HCT116 (cell line): Measurements from ENCODE around the gene GRIN2B. TPM values are rescaled to one million over a fixed set of nuclear protein-coding genes. Genes with fewer than 3 reads are reported as not detected.

Experiments used
- ATAC-seq: fragments of 200-7000 bp; cut with Tn5 transposase; 2 replicates; pipeline ENCODE4 v1.9.1; 2020; ENCODE audit warnings: mild to moderate bottlenecking, moderate library complexity
- BruUV-seq: library from RNA; stranded (reverse); fragments of 400-500 nt; replicated peaks from 2 replicates; lab custom pipeline; 2021; lab: Mats Ljungman, UMichigan
- CTCF ChIA-PET: fragments of 300-600 bp; sonication (Branson Sonifier 250); formaldehyde crosslinking; loops from one replicate; lab custom pipeline; 2021; ENCODE audit warnings: antibody characterized with exemption; lab: Charles Lee
- POLR2A ChIA-PET: fragments of 300-600, 350-600 bp; sonication (Branson Sonifier 250); formaldehyde crosslinking; loops from one replicate; lab custom pipeline; 2021; ENCODE audit warnings: antibody characterized with exemption; lab: Charles Lee
- RAD21 ChIA-PET, 2 experiments: fragments of 300-600 bp; sonication (Branson Sonifier 250); formaldehyde crosslinking; loops; one replicate each; lab custom pipeline; 2023; ENCODE audit warnings: low total read pairs in 2 of 2; ENCODE audit not compliant: uncharacterized antibody in 2 of 2, unreplicated experiment in 2 of 2, low non-redundant PET in 1 of 2; lab: Charles Lee
- DNase-seq: peaks from one replicate; pipeline ENCODE4 v3.0.0-alpha.2; 2010; ENCODE audit warnings: low read depth, low spot score
- H2AFZ ChIP-seq: fragments of 200-600 bp; shearing (Covaris generic), sonication (generic); 2 replicates; pipeline ENCODE4 v1.6.1; 2017; ENCODE audit warnings: low read depth, mixed run types, mixed read lengths, antibody characterized with exemption, low read length; ENCODE audit not compliant: poor library complexity, severe bottlenecking
- H3K27ac ChIP-seq: 2 replicates; pipeline ENCODE4 v1.5.1; 2012; ENCODE audit warnings: low read depth, low read length
- H3K27me3 ChIP-seq: fragments of 200-600 bp; sonication (generic); 2 replicates; pipeline ENCODE4 v1.6.1; 2016; ENCODE audit warnings: mixed run types, low read length, mixed read lengths; ENCODE audit not compliant: insufficient read depth
- H3K36me3 ChIP-seq, 2 experiments: fragments of 200-500 bp in 1 of 2; fragments of 200-600 bp in 1 of 2; sonication (Bioruptor generic) in 1 of 2; sonication (generic) in 1 of 2; 2 replicates each; pipeline versions ENCODE4 v1.5.1 to v1.6.1; 2014 to 2016; ENCODE audit warnings: low read length in 2 of 2, inconsistent platforms in 1 of 2, mixed read lengths in 1 of 2, mixed run types in 1 of 2; ENCODE audit not compliant: insufficient read depth in 2 of 2, control insufficient read depth in 1 of 2
- H3K4me1 ChIP-seq, 2 experiments: fragments of 200-600 bp in 1 of 2; sonication (generic) in 1 of 2; 2 replicates each; pipeline versions ENCODE4 v1.5.1 to v1.6.1; 2012 to 2017; ENCODE audit warnings: low read length in 2 of 2, inconsistent platforms in 1 of 2, mild to moderate bottlenecking in 1 of 2, mixed read lengths in 1 of 2, mixed run types in 1 of 2, moderate library complexity in 1 of 2; ENCODE audit not compliant: insufficient read depth in 2 of 2, control insufficient read depth in 1 of 2
- H3K4me2 ChIP-seq: fragments of 200-600 bp; sonication (generic); 2 replicates; pipeline ENCODE4 v1.6.1; 2017; ENCODE audit warnings: mixed run types, low read length, mixed read lengths
- H3K4me3 ChIP-seq, 2 experiments: fragments of 200-600 bp in 1 of 2; sonication (generic) in 1 of 2; replicated peaks in 1 of 2; 2 replicates each; pipeline ENCODE4 v1.5.1; 2011 to 2016; ENCODE audit warnings: low read length in 2 of 2, control low read depth in 1 of 2, low read depth in 1 of 2, mild to moderate bottlenecking in 1 of 2, mixed read lengths in 1 of 2, mixed run types in 1 of 2
- H3K79me2 ChIP-seq: fragments of 200-600 bp; sonication (generic); 2 replicates; pipeline ENCODE4 v1.6.1; 2017; ENCODE audit warnings: mild to moderate bottlenecking, mixed run types, low read length, moderate library complexity, mixed read lengths; ENCODE audit not compliant: insufficient read depth
- H3K9ac ChIP-seq: fragments of 200-600 bp; sonication (generic); 2 replicates; pipeline ENCODE4 v1.6.1; 2016; ENCODE audit warnings: low read length, mixed read lengths
- H3K9me2 ChIP-seq: fragments of 200-600 bp; sonication (generic), shearing (Covaris generic); 2 replicates; pipeline ENCODE4 v1.6.1; 2017; ENCODE audit warnings: mixed run types, mild to moderate bottlenecking, moderate library complexity; ENCODE audit not compliant: insufficient read depth
- H3K9me3 ChIP-seq, 2 experiments: fragments of 200-500 bp in 1 of 2; fragments of 200-600 bp in 1 of 2; sonication (Bioruptor generic) in 1 of 2; sonication (generic) in 1 of 2; 2 replicates each; pipeline ENCODE4 v1.6.1; 2014 to 2017; ENCODE audit warnings: low read length in 2 of 2, mixed read lengths in 2 of 2, inconsistent platforms in 1 of 2, low read depth in 1 of 2, mild to moderate bottlenecking in 1 of 2, mixed run types in 1 of 2, moderate library complexity in 1 of 2; ENCODE audit not compliant: control insufficient read depth in 1 of 2, insufficient read depth in 1 of 2
- H4K20me1 ChIP-seq: fragments of 200-600 bp; sonication (generic), shearing (Covaris generic); 2 replicates; pipeline ENCODE4 v1.6.1; 2017; ENCODE audit warnings: mixed run types, mild to moderate bottlenecking, moderate library complexity; ENCODE audit not compliant: insufficient read depth
- CTCF ChIP-seq, 3 experiments: fragments of 200-600 bp in 1 of 3; sonication (generic) in 1 of 3; IDR thresholded peaks in 2 of 3; conservative IDR thresholded peaks in 1 of 3; 2 replicates each; pipeline ENCODE4 v1.5.1; 2012 to 2017; ENCODE audit warnings: low read depth in 2 of 3, low read length in 2 of 3, antibody characterized with exemption in 1 of 3, borderline replicate concordance in 1 of 3, control low read depth in 1 of 3, mild to moderate bottlenecking in 1 of 3, mixed read lengths in 1 of 3, mixed run types in 1 of 3, moderate library complexity in 1 of 3; ENCODE audit not compliant: insufficient read depth in 1 of 3
- ELF1 ChIP-seq: IDR thresholded peaks from 2 replicates; pipeline ENCODE4 v1.6.1; 2012; ENCODE audit warnings: low read depth, borderline replicate concordance
- EZH2 ChIP-seq: fragments of 200-600 bp; sonication (generic); IDR thresholded peaks from 2 replicates; pipeline ENCODE4 v1.6.1; 2017; ENCODE audit warnings: antibody characterized with exemption, mixed run types
- EZH2phosphoT487 ChIP-seq: fragments of 200-600 bp; IDR thresholded peaks from 2 replicates; pipeline ENCODE4 v1.6.1; 2018; ENCODE audit warnings: antibody characterized with exemption, borderline replicate concordance
- SIN3A ChIP-seq: IDR thresholded peaks from 2 replicates; pipeline ENCODE4 v1.6.1; 2012; ENCODE audit warnings: low read depth
- SP1 ChIP-seq: IDR thresholded peaks from 2 replicates; pipeline ENCODE4 v1.6.1; 2012; ENCODE audit warnings: low read depth
- SRF ChIP-seq: IDR thresholded peaks from 2 replicates; pipeline ENCODE4 v1.6.1; 2012; ENCODE audit warnings: low read depth
- ZFX ChIP-seq: fragments of 450-650 bp; IDR thresholded peaks from 2 replicates; pipeline ENCODE4 v1.6.1; 2017
- ZNF274 ChIP-seq: fragments of 200-500 bp; sonication (Bioruptor generic); IDR thresholded peaks from 2 replicates; pipeline ENCODE4 v1.6.1; 2014; ENCODE audit warnings: mild to moderate bottlenecking, low read depth, low read length, inconsistent platforms
- intact Hi-C: fragments of 100-400 bp; cut with micrococcal nuclease; formaldehyde crosslinking; loops from 2 replicates; pipeline ENCODE4 v1.10.0; 2022
- total RNA-seq: library from RNA; stranded (reverse); gene quantifications from one replicate; pipeline ENCODE4 v1.2.1, GENCODE V29; 2021; ENCODE audit not compliant: unreplicated experiment
- TF ChIP-seq, protein P1 (sequence below): IDR thresholded peaks from 2 replicates; pipeline ENCODE4 v1.6.1; 2012

The GRIN2B gene
- total RNA-seq, 1 experiment from 2014 or later: 14.2 TPM

DNA sequence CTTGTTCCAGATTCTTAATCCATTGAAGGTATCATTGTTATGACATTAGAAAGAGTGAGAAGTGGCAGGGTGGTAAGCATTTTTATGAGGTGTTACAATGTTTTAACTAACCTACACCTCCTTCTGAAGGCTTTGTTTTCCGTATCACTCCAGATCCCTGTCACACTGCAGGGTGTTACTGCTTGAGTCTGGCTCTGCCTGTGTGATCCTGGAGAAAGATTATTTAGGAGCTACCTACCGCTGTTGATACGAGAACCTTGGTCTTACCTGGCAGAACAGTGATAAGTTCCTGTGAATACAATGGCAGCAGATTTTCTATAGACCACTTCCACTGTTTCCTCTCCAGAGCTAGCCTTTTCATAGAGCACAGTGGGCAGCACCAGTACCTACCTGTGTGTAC is 36.2 kb downstream of the GRIN2B start:
- RAD21 ChIA-PET: no interaction called here
- no peaks in the 10 kb centered on the region for H4K20me1 ChIP-seq
- POLR2A ChIA-PET: no interaction called here
- H3K9ac ChIP-seq: no peak overlapping the region
- peaks cover 29 to 39% of the 10 kb centered on the region in 2 experiments for H3K4me1 ChIP-seq
- H3K27me3 ChIP-seq: no peaks in the 10 kb centered on the region
- H3K9me2 ChIP-seq: no peaks in the 10 kb centered on the region
- no peak overlapping the region for H3K27ac ChIP-seq
- no TSS peak for BruUV-seq
- TF ChIP-seq CTCF (IDR thresholded peaks at IDR 0.05 in 2 of 3, conservative IDR thresholded peaks at IDR 0.05 in 1 of 3; ENCODE audit: borderline replicate concordance in 1 of 3, insufficient read depth in 1 of 3, low read depth in 2 of 3, low read length in 2 of 3): no peak
- TF ChIP-seq SRF: no peak
- TF ChIP-seq SIN3A: no peak
- no peak for TF ChIP-seq ZNF274
- TF ChIP-seq, protein P1, sequence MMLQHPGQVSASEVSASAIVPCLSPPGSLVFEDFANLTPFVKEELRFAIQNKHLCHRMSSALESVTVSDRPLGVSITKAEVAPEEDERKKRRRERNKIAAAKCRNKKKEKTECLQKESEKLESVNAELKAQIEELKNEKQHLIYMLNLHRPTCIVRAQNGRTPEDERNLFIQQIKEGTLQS: no peak
- TF ChIP-seq ELF1: no peak
- no peak for TF ChIP-seq ZFX
- TF ChIP-seq EZH2: no peak
- TF ChIP-seq EZH2phosphoT487: no peak
- TF ChIP-seq SP1: no peak
- no peak overlapping the region for H3K4me3 ChIP-seq
- H3K79me2 ChIP-seq: no peaks in the 10 kb centered on the region
- CTCF ChIA-PET: no interaction called here
- no peak overlapping the region for H3K4me2 ChIP-seq
- intact Hi-C loops: no loop called here
- DNase-seq (no peak), ATAC-seq (no peak)
- no peaks in the 10 kb centered on the region for H3K36me3 ChIP-seq
- H3K9me3 ChIP-seq: no peaks in the 10 kb centered on the region
- H2AFZ ChIP-seq: no peak overlapping the region
